KBM-7 (cell line): ENCODE measurements around the gene NEURL1.
"Not testable (repeated sequence)": the region's sequence is repeated elsewhere in the genome, so short reads cannot be mapped to it uniquely, and the experiment has no call there.

ENCODE experiments used
- DNase-seq: peaks from one replicate; pipeline ENCODE4 v3.0.0-alpha.2; 2015
- in situ Hi-C: fragments of 300-500 bp; cut with MboI; formaldehyde crosslinking; loops from 2 replicates; pipeline ENCODE4 v1.14.3; 2020; ENCODE audit warnings: low sequenced_read_pairs, low pct_unique_long_range_greater_than_20kb, mixed read lengths

NEURL1 gene

GRCh38 chr10:103491729-103492364, 1.7 kb upstream of the NEURL1 start:
- in situ Hi-C loops: no loop called here
- DNase-seq: no peak

GRCh38 chr10:103492655-103493261, 747 bp upstream of the NEURL1 start:
- in situ Hi-C loops: no loop called here
- DNase-seq: no peak

- in situ Hi-C loops: no loop called here
- no peak for DNase-seq
Observed at GRCh38 chr10:103493916-103494877, 692 bp downstream of the NEURL1 start.

- in situ Hi-C loops: no loop called here
- DNase-seq: no peak
Observed at GRCh38 chr10:103495321-103495720, 1.8 kb downstream of the NEURL1 start.

GRCh38 chr10:103497161-103497915, 3.8 kb downstream of the NEURL1 start:
- in situ Hi-C loops: no loop called here

GRCh38 chr10:103498936-103499638, 5.6 kb downstream of the NEURL1 start:
- no peak for DNase-seq
- in situ Hi-C loops: no loop called here

More at GRCh38 chr10:103497161-103497915, 3.8 kb downstream of the NEURL1 start:
- no peak for DNase-seq

- no peak for DNase-seq
- in situ Hi-C loops: no loop called here
Observed at GRCh38 chr10:103499881-103500280, 6.4 kb downstream of the NEURL1 start.

- in situ Hi-C loops: no loop called here
- no peak for DNase-seq
Observed at GRCh38 chr10:103500481-103500880, 7.0 kb downstream of the NEURL1 start.

- in situ Hi-C loops: no loop called here
- DNase-seq: no peak
Observed at GRCh38 chr10:103501186-103501585, 7.7 kb downstream of the NEURL1 start.

- no peak for DNase-seq
- in situ Hi-C loops: no loop called here
Observed at GRCh38 chr10:103502849-103503660, 9.6 kb downstream of the NEURL1 start.

GRCh38 chr10:103503777-103504176, 10.3 kb downstream of the NEURL1 start:
- in situ Hi-C loops: not testable (repeated sequence)

GRCh38 chr10:103504181-103504783, 10.8 kb downstream of the NEURL1 start:
- peak; percentile 84 for DNase-seq
- in situ Hi-C loops: no loop called here

More at GRCh38 chr10:103503777-103504176, 10.3 kb downstream of the NEURL1 start:
- DNase-seq: not testable (repeated sequence)

- no peak for DNase-seq
- in situ Hi-C loops: no loop called here
Observed at GRCh38 chr10:103506061-103506460, 12.6 kb downstream of the NEURL1 start.

GRCh38 chr10:103507235-103508191, 14.0 kb downstream of the NEURL1 start:
- DNase-seq: no peak
- in situ Hi-C loops: no loop called here

- in situ Hi-C loops: no loop called here
- no peak for DNase-seq
Observed at GRCh38 chr10:103510046-103510685, 16.7 kb downstream of the NEURL1 start.
